GM08714 (cell line): Measurements from ENCODE around the gene TTYH3.

ENCODE experiments used
- H3K4me3 ChIP-seq: fragments of 200-500 bp; sonication (Bioruptor generic); 2 replicates; pipeline ENCODE4 v1.5.1; 2014; ENCODE audit warnings: mild to moderate bottlenecking, low read length, inconsistent platforms
- ZNF274 ChIP-seq: IDR thresholded peaks from 2 replicates; pipeline ENCODE4 v1.6.1; 2012; ENCODE audit warnings: mild to moderate bottlenecking, low read depth, low read length

Gene TTYH3

GRCh38 chr7:2708547-2709310, 76.9 kb downstream of the TTYH3 start:
- no peak for TF ChIP-seq ZNF274
- H3K4me3 ChIP-seq, result peak overlapping the region; percentile 5; the same call in 1 of the 2 replicates

GRCh38 chr7:2709553-2710285, 77.9 kb downstream of the TTYH3 start:
- no peak for TF ChIP-seq ZNF274

GRCh38 chr7:2710286-2710655, 78.5 kb downstream of the TTYH3 start:
- no peak for TF ChIP-seq ZNF274
- H3K4me3 ChIP-seq, result peak overlapping the region; percentile 49; the same call in 1 of the 2 replicates

More at GRCh38 chr7:2709553-2710285, 77.9 kb downstream of the TTYH3 start:
- peak overlapping the region; percentile 49; the same call in 1 of the 2 replicates for H3K4me3 ChIP-seq

- no peak for TF ChIP-seq ZNF274
- H3K4me3 ChIP-seq, result peak overlapping the region; percentile 9; the same call in 1 of the 2 replicates
Observed at GRCh38 chr7:2710901-2711551, 79.2 kb downstream of the TTYH3 start.

GRCh38 chr7:2711895-2712675, 80.3 kb downstream of the TTYH3 start:
- TF ChIP-seq ZNF274, result no peak
- H3K4me3 ChIP-seq, result no peak overlapping the region

- no peak overlapping the region for H3K4me3 ChIP-seq
- no peak for TF ChIP-seq ZNF274
Observed at GRCh38 chr7:2713370-2713769, 81.6 kb downstream of the TTYH3 start.

- no peak overlapping the region for H3K4me3 ChIP-seq
- TF ChIP-seq ZNF274, result no peak
Observed at GRCh38 chr7:2713978-2714377, 82.2 kb downstream of the TTYH3 start.
